WTC11 (cell line): Measurements from ENCODE around the gene ZNF217.
"Not testable (repeated sequence)": the region's sequence is repeated elsewhere in the genome, so short reads cannot be mapped to it uniquely, and the experiment has no call there.

ENCODE experiments used
- CTCF ChIP-seq: fragments of 200-600 bp; IDR thresholded peaks from 2 replicates; pipeline ENCODE4 v1.8.0; 2022; ENCODE audit warnings: antibody characterized with exemption
- ESRRA ChIP-seq: sonication (generic); formaldehyde crosslinking; IDR thresholded peaks from 2 replicates; pipeline ENCODE4 v1.8.1; 2022; ENCODE audit warnings: mild to moderate bottlenecking, missing genetic modification reagents, borderline replicate concordance
- FOXK1 ChIP-seq: sonication (generic); formaldehyde crosslinking; IDR thresholded peaks from 2 replicates; pipeline ENCODE4 v1.8.0; 2022; ENCODE audit warnings: mild to moderate bottlenecking, moderate library complexity, missing genetic modification reagents
- FOXP1 ChIP-seq: sonication (generic); formaldehyde crosslinking; IDR thresholded peaks from 2 replicates; pipeline ENCODE4 v1.8.0; 2022; ENCODE audit warnings: missing genetic modification reagents, mild to moderate bottlenecking, moderate library complexity, borderline replicate concordance
- MYBL2 ChIP-seq: sonication (generic); formaldehyde crosslinking; IDR thresholded peaks from 2 replicates; pipeline ENCODE4 v1.8.1; 2023; ENCODE audit warnings: mild to moderate bottlenecking, moderate library complexity, missing genetic modification reagents
- PRDM15 ChIP-seq: sonication (generic); formaldehyde crosslinking; IDR thresholded peaks from 2 replicates; pipeline ENCODE4 v1.8.0; 2022; ENCODE audit warnings: missing genetic modification reagents
- SMAD3 ChIP-seq: sonication (generic); formaldehyde crosslinking; IDR thresholded peaks from 2 replicates; pipeline ENCODE4 v1.8.0; 2022; ENCODE audit warnings: missing genetic modification reagents, mild to moderate bottlenecking, borderline replicate concordance
- USF1 ChIP-seq: sonication (generic); formaldehyde crosslinking; IDR thresholded peaks from 2 replicates; pipeline ENCODE4 v1.8.0; 2022; ENCODE audit warnings: mild to moderate bottlenecking, missing genetic modification reagents
- ZNF219 ChIP-seq: sonication (generic); formaldehyde crosslinking; IDR thresholded peaks from 2 replicates; pipeline ENCODE4 v1.8.0; 2023; ENCODE audit warnings: missing genetic modification reagents, mild to moderate bottlenecking, borderline replicate concordance
- ZNF263 ChIP-seq: sonication (generic); formaldehyde crosslinking; IDR thresholded peaks from 2 replicates; pipeline ENCODE4 v1.8.1; 2022; ENCODE audit warnings: low read depth, mild to moderate bottlenecking, moderate library complexity, missing genetic modification reagents
- ZNF281 ChIP-seq: sonication (generic); formaldehyde crosslinking; IDR thresholded peaks from 2 replicates; pipeline ENCODE4 v1.8.0; 2023; ENCODE audit warnings: mild to moderate bottlenecking, missing genetic modification reagents
- ZNF423 ChIP-seq: fragments of 250-450 bp; sonication (Bioruptor Pico); IDR thresholded peaks from 2 replicates; pipeline ENCODE4 v2.1.2; 2022; ENCODE audit warnings: mild to moderate bottlenecking, moderate library complexity

GRCh38 chr20:53590122-53590521 is 3.5 kb downstream of the ZNF217 start:
- TF ChIP-seq MYBL2 (CRISPR knock-in tag); FOXP1; ZNF281 (CRISPR knock-in tag); CTCF; FOXK1 (CRISPR knock-in tag); ESRRA (CRISPR knock-in tag); SMAD3 (CRISPR knock-in tag); ZNF219 (CRISPR knock-in tag); USF1 (CRISPR knock-in tag); PRDM15 (CRISPR knock-in tag); ZNF263 (CRISPR knock-in tag); ZNF423 (CRISPR knock-in tag): not testable (repeated sequence)
